Effector memory CD4-positive, alpha-beta T cell (primary cell): ENCODE data around the gene ROBO1.

Experiments
- DNase-seq, 3 donors: peaks; one replicate each; pipeline ENCODE4 v3.0.0-alpha.2; 2020
- H3K27ac ChIP-seq: 2 replicates; pipeline ENCODE4 v1.7.0; 2013; ENCODE audit warnings: mild to moderate bottlenecking, low read length, moderate library complexity; ENCODE audit not compliant: insufficient read depth, poor library complexity, severe bottlenecking
- H3K27me3 ChIP-seq: replicated peaks from 2 replicates; pipeline ENCODE4 v1.7.0; 2013; ENCODE audit warnings: mild to moderate bottlenecking, low read length; ENCODE audit not compliant: insufficient read depth, control insufficient read depth, poor library complexity, severe bottlenecking
- H3K36me3 ChIP-seq: 2 replicates; pipeline ENCODE4 v1.7.0; 2013; ENCODE audit warnings: mild to moderate bottlenecking, low read length, moderate library complexity; ENCODE audit not compliant: control insufficient read depth, insufficient read depth
- H3K4me1 ChIP-seq: 2 replicates; pipeline ENCODE4 v1.7.0; 2013; ENCODE audit warnings: low read length, mild to moderate bottlenecking; ENCODE audit not compliant: control insufficient read depth, insufficient read depth, poor library complexity, severe bottlenecking
- H3K4me3 ChIP-seq: 2 replicates; pipeline ENCODE4 v1.7.0; 2013; ENCODE audit warnings: low read length, low read depth, mild to moderate bottlenecking; ENCODE audit not compliant: insufficient read depth, poor library complexity, severe bottlenecking
- H3K9me3 ChIP-seq: 2 replicates; pipeline ENCODE4 v1.7.0; 2013; ENCODE audit warnings: mild to moderate bottlenecking, low read length, moderate library complexity; ENCODE audit not compliant: control insufficient read depth

Gene ROBO1

DNA sequence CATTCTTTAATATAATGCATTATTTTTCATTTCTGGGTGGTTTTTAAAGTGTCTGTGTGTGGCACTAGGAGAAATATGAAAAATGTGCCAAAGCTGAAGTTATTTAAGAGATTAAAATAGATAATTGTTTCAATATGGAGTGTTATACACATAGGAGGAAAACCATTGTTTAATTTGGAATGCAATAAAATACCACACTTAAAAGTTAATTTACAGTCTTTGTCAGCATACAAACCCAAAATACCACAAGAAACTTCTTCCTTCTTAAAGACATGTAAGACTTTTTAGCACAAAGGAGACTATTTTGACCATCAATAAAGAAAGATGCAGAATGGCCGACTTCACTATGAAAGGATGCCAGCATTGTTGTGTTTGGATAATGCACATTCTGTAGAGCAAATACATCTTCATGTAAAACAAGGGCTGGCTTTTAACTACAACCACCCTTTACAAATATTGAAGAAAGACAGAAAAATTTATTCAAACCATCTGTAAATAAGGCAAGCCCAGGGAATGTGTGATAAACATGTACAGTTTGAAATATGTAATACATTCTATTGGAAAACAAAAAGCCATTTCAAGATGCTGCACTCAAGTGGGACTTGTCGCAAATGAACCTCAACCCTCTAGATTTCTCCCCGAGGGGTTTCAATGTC, 1146.6 kb downstream of the ROBO1 start:
- no peak overlapping the region for H3K27ac ChIP-seq
- H3K36me3 ChIP-seq: no peaks in the 10 kb centered on the region
- H3K4me1 ChIP-seq: no peaks in the 10 kb centered on the region
- no peak for DNase-seq
- H3K27me3 ChIP-seq: no peaks in the 10 kb centered on the region
- no peaks in the 10 kb centered on the region for H3K9me3 ChIP-seq
- no peak overlapping the region for H3K4me3 ChIP-seq

DNA sequence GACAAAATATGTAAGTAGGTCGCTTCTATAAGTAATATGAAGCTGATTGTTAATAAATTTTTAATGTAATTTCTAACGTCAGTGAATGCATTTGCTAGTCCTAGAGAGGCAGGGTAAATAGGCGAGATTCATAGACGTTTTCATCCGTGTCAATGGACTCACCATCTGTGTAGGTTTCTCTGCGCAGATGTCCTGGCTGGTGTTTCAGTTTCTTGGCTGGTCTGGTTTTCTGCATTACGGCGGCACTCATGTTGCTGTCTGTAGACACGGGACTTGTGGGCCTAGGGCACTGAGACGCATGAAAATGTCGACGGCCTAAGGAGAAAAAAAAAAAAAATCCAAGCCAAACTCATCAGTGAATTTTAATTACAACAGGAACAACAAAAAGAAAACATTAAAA, 1153.3 kb downstream of the ROBO1 start:
- Histone ChIP-seq H3K4me3 (no peak overlapping the region), H3K36me3 (no peaks in the 10 kb centered on the region), H3K27ac (no peak overlapping the region), H3K4me1 (no peaks in the 10 kb centered on the region), H3K9me3 (no peaks in the 10 kb centered on the region), H3K27me3 (no peaks in the 10 kb centered on the region)
- DNase-seq: no peak

DNA sequence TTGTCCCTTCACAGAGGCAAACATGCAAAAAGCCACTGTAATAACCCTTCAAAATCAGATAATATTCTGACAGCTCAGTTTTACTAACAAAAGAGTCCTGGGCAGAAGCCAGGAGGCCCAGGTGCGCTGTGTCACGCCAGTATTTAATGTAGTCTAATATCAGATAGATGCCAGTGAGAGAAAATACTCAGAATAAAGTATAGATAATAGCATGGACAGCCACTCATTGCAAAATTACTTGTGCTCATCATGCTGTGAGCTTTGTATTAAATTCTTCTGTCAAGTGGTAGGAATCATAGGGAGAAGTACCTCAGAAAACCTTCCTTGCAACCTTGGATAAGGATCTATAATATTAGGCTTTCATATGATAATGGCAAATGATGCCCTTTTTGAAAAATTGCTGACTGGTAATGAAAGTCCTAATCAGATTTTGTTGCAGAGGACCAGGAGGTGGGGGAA, 1154.3 kb downstream of the ROBO1 start:
- Histone ChIP-seq H3K9me3 (no peaks in the 10 kb centered on the region), H3K27ac (no peak overlapping the region), H3K4me3 (no peak overlapping the region), H3K27me3 (no peaks in the 10 kb centered on the region), H3K36me3 (no peaks in the 10 kb centered on the region), H3K4me1 (no peaks in the 10 kb centered on the region)
- DNase-seq: no peak

DNA sequence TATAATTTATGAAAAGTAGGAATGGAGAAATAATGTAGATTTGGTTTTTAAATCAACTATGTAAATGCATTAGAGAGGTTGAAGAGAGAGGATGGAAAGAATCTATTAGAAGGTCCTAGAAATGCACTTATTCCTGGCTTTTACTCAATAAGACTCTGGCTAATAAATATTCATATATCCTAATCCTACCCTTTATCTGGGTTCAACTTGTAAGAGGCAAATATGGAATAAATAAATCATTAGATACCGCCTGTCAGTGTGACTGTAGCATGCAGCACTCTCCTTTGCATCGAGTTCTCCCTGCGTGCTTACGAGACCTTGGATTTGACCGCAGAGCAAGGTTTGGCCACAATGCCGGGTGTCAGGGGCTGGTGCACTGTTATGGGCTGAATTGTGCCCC, 1156.5 kb downstream of the ROBO1 start:
- no peaks in the 10 kb centered on the region for H3K4me1 ChIP-seq
- no peak overlapping the region for H3K4me3 ChIP-seq
- no peaks in the 10 kb centered on the region for H3K27me3 ChIP-seq
- DNase-seq: no peak
- no peak overlapping the region for H3K27ac ChIP-seq
- H3K36me3 ChIP-seq: no peaks in the 10 kb centered on the region
- no peaks in the 10 kb centered on the region for H3K9me3 ChIP-seq

DNA sequence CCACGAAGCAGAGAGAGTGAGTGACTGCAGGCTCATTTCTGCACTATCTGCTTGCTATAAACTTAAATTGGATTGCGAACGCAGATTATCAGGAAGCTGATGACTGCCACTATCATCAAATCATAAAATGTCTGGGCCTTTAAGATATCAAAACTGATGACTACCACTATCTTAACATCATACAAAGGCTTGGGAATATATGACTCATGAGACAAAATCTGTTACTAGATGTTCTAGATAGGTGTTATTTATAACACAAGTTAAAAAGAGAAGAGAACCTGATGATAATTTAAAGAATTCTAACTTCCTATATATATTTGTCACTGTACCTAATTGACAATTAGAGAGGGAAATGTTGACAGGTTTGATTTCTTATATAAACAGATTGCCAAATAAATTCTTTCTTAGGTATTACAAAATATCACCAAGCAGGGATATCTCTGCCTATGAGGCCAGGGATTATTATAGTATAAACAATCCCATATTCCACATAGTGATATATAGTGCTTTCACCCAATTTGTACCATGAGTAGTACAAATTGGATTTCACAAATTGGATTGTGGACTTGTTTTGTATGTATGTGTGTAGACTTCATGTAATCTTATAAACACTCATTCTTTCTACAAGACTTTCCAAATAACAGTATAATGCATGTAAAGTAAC, 1157.2 kb downstream of the ROBO1 start:
- Histone ChIP-seq H3K27ac (no peak overlapping the region), H3K4me1 (no peaks in the 10 kb centered on the region), H3K36me3 (no peaks in the 10 kb centered on the region), H3K9me3 (no peaks in the 10 kb centered on the region), H3K4me3 (no peak overlapping the region), H3K27me3 (no peaks in the 10 kb centered on the region)
- DNase-seq: no peak

DNA sequence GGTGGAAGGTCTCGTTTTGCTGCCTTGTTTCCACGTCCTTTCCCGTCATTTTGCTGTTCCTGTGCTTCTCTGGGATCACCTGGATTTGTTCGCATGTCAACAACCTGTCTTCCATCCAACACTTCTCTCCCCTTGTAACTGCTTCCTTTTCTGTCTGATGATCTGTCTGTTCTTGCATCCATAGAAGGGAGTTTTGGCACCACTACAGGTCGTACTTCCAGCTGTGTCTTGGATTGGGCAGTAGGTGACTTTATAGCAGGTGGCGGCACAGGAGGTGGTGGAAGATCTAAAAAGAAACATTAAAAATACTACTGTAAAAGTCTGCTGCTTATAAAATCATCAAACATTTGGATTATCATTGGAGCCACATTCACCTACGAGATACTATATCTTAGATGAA, 1161.0 kb downstream of the ROBO1 start:
- Histone ChIP-seq H3K4me3 (no peak overlapping the region), H3K27ac (no peak overlapping the region), H3K36me3 (no peaks in the 10 kb centered on the region), H3K27me3 (no peaks in the 10 kb centered on the region), H3K4me1 (no peaks in the 10 kb centered on the region), H3K9me3 (no peaks in the 10 kb centered on the region)
- DNase-seq: no peak

DNA sequence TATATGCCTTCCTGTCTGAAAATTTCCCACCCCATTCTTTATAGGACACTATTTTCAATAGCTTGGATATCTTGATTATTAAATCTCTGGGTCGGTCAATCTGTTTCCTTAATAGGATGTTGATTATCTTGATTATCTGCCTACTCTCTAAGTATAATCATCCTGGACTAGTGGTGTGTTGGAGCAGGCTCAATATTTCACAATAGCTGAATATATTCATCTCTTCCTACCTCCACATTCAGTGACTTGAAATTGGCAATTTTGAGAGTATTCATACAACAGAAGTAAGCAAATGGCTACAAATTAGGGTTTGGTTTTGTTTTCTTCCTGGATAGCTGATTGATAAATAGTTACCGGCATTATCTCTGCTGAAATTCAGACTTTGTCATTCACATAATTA, 1162.6 kb downstream of the ROBO1 start:
- Histone ChIP-seq H3K27me3 (no peaks in the 10 kb centered on the region), H3K27ac (no peak overlapping the region), H3K4me1 (no peaks in the 10 kb centered on the region), H3K4me3 (no peak overlapping the region), H3K9me3 (no peaks in the 10 kb centered on the region), H3K36me3 (no peaks in the 10 kb centered on the region)
- DNase-seq: no peak

DNA sequence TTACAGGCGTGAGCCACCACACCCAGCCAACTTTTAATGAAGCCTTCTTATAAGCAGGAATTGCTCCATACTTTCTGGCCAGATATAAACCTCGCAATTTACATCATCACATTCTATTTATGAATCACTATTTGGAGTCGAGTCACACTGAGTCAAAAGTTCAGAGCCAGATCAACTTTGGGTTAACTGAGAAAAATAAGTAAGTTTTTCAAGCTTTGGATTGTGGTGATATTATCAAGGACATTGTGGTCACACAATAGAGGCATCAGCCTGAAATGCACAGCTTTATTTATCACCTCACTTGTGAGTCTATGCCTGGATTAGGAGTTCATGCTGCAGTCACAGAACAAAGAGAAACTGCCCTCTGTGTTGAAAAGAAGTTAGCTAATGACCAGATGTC, 1163.5 kb downstream of the ROBO1 start:
- Histone ChIP-seq H3K27ac (no peak overlapping the region), H3K4me1 (no peaks in the 10 kb centered on the region), H3K36me3 (no peaks in the 10 kb centered on the region), H3K4me3 (no peak overlapping the region), H3K27me3 (no peaks in the 10 kb centered on the region), H3K9me3 (no peaks in the 10 kb centered on the region)
- DNase-seq: no peak

DNA sequence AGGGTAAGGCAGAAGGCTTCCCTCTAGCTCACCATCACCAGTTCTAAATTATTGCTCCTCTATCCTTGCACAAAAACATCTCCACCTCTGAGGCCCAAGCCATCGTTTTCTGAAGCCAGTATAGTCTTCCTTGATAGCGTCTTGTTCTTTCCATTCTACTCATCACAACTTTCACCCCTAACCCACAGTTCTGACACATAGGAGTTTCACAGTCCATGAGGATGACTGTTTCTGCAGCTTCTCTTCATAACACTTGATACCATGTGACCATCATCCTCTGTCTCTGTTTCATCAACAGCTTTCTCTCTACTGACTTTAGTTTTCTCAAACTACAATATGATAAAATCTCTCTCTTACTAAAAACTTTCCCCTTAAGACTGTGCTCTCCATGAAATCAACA, 1166.5 kb downstream of the ROBO1 start:
- Histone ChIP-seq H3K4me1 (no peaks in the 10 kb centered on the region), H3K4me3 (no peak overlapping the region), H3K36me3 (no peaks in the 10 kb centered on the region), H3K9me3 (no peaks in the 10 kb centered on the region), H3K27me3 (no peaks in the 10 kb centered on the region), H3K27ac (no peak overlapping the region)
- DNase-seq: no peak

DNA sequence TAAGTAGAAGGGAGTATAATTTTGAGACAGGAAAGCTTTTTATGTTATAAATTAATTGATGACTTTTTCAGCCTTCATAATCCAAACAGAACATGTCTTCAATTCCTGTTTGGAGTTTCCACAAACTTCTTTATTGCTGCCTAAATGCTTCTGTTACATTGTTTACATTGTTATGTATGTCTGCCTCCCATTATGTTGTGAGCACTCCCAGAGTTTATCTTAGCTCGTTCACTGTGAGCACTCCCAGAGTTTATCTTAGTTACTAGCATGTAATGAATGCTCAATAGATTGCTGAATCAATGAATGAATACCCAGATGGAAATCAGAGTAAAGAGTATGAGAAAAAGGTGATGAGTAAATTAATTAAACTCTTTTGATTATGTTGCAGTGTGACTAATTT, 1178.0 kb downstream of the ROBO1 start:
- Histone ChIP-seq H3K27ac (no peak overlapping the region), H3K27me3 (no peaks in the 10 kb centered on the region), H3K4me1 (no peaks in the 10 kb centered on the region), H3K4me3 (no peak overlapping the region), H3K9me3 (no peaks in the 10 kb centered on the region), H3K36me3 (no peaks in the 10 kb centered on the region)
- DNase-seq: no peak
